NT2/D1 (cell line): ENCODE data around the gene HECTD2.

Source experiments
- SUZ12 ChIP-seq: IDR thresholded peaks from 2 replicates; pipeline ENCODE4 v1.6.1; 2011; ENCODE audit not compliant: insufficient read length, insufficient read depth; ENCODE audit errors: extremely low read depth
- YY1 ChIP-seq: IDR thresholded peaks from 2 replicates; pipeline ENCODE4 v1.6.1; 2011; ENCODE audit not compliant: insufficient read length, insufficient read depth
- ZNF274 ChIP-seq: IDR thresholded peaks from 2 replicates; pipeline ENCODE4 v1.6.1; 2011; ENCODE audit warnings: mild to moderate bottlenecking, low read depth, low read length

GRCh38 chr10:91374052-91374451 is 36.1 kb upstream of the HECTD2 start:
- TF ChIP-seq ZNF274 (no peak), YY1 (no peak), SUZ12 (no peak)
